ENCODE results near the gene NBR1.

NBR1 gene

DNA sequence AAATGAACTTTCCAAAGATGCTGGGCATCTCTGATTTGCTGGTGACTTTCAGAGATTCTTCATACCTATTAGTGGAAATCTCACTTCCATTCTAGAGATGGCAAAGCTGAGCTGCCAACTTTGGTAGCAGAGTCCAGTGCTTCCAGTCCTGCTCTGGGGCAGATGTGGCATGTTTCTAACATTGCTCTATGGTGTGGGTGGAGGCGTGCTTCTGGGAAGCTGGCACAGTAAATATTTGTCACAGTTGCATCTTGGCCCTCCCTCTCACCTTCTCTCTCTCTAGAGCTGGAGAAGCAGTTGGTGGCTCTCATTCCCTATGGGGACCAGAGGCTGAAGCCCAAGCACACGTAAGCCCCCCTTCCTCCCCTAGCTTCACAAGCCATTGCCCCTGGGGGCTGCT lies 42.5 kb downstream of the NBR1 start:
- TF ChIP-seq, protein P1, sequence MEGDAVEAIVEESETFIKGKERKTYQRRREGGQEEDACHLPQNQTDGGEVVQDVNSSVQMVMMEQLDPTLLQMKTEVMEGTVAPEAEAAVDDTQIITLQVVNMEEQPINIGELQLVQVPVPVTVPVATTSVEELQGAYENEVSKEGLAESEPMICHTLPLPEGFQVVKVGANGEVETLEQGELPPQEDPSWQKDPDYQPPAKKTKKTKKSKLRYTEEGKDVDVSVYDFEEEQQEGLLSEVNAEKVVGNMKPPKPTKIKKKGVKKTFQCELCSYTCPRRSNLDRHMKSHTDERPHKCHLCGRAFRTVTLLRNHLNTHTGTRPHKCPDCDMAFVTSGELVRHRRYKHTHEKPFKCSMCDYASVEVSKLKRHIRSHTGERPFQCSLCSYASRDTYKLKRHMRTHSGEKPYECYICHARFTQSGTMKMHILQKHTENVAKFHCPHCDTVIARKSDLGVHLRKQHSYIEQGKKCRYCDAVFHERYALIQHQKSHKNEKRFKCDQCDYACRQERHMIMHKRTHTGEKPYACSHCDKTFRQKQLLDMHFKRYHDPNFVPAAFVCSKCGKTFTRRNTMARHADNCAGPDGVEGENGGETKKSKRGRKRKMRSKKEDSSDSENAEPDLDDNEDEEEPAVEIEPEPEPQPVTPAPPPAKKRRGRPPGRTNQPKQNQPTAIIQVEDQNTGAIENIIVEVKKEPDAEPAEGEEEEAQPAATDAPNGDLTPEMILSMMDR (IDR thresholded peaks at IDR 0.05), result no peak
- peak overlapping the region; percentile 70 for H3K4me3 ChIP-seq
- DNase-seq (ENCODE audit: low spot score), result no peak
- H3K27ac ChIP-seq, result peak overlapping the region in 1 of 2 donors; percentile 35

DNA sequence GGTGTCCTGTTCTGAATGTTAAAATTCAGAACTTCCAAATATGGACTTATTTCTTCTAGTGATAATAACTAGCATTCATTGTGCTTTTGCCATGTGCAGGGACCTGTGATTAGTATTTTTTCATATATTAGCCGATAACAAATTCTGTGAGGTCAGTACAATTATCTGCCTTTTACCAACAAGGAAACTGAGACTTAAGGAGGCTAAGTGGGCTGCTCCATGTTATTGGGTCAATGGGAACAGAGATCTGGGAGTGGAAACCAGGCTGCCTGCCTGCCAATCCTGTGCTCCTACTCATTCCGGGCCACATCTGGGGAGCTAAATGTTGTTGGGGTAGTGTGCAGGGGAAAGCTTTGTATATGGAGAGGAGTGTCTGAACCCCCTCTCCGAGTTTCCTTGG lies 44.3 kb downstream of the NBR1 start:
- Histone ChIP-seq H3K27ac (no peak overlapping the region), H3K4me3 (no peak overlapping the region)
- TF ChIP-seq, protein P1 (IDR thresholded peaks at IDR 0.05), result no peak
- no peak for DNase-seq (ENCODE audit: low spot score)

DNA sequence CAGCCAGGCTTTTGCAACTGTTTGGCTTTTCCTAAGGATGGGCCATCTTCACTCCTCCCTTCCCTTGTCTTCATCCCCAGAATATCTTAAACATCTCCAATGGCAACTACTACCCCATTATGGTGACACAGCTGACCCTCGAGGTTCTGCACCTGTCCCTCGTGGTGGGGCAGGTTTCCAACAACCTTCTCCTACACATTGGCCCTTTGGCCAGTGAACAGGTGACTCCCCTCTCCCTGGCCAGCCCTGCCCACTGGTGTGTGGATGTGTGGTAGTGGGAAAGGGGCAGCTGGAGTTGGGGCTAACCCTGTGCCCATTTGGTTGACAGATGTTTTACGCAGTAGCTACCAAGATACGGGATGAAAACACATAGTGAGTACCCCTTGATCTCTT lies 45.4 kb downstream of the NBR1 start:
- peak; percentile 19 for DNase-seq (ENCODE audit: low spot score)
- Histone ChIP-seq H3K27ac (no peak overlapping the region), H3K4me3 (no peak overlapping the region)
- TF ChIP-seq, protein P1 (IDR thresholded peaks at IDR 0.05), result no peak

DNA sequence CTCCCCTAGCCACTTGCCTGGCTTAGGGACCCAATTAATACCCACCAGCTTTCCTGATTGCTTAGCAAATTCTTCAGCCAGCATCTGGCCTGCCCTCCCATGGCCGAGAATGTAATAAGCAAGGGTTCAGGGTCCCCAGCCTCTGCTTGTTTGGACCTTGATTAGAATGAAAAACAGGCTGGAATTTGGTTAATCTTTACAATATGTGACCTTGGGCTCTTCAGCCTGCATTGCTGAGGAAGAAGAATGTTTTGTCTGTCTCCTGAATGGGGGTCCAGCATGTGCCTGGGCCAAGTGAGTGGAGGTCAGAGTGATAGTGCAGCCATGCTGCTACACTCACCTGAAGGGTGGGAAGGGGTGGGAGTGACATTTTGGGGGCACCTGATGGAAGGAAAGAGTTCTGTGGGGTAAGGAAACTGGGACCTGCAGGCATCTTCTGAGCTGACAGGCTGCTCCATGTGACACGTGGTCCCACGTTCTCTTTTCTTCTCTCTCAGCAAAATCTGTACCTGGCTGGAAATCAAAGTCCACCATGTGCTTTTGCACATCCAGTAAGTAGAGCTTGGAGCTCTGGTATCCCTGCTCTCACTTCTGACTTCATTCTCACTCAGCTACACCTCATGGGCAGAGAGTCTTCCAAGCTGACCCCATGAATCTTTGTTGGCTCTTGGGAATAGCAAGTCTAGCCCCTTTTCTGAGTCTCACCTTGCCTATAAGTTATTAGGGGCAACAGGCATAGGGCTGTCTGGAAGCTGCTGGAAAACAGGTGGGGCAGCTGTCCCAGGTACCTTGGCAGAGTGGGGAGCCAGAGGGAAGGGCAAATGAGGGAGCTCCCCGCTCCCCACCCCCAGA lies 46.0 kb downstream of the NBR1 start:
- no peak overlapping the region for H3K27ac ChIP-seq
- H3K4me3 ChIP-seq, result no peak overlapping the region
- peak; percentile 53 for DNase-seq (ENCODE audit: low spot score)
- TF ChIP-seq, protein P1 (IDR thresholded peaks at IDR 0.05), result no peak

DNA sequence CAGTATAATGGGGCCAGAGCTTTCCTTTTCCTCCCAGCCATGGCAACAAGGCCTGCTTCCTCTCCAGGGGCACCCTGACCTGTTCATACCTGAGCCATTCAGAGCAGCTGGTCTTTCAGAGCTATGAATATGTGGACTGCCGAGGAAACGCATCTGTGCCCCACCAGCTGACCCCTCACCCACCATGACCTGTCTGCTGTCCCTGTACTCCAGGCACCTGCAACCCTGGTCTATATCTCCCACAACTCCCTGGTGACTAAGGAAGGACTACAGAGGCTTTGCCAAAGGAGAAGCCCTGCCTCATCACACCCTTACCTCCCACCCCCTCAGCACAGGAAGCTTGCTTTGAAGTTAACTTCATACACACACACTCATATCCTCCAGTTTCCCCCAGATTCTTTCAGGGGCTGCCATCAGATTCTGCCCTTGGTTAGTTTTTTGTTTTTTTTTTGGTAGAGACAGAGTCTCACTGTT lies 46.6 kb downstream of the NBR1 start:
- no peak overlapping the region for H3K4me3 ChIP-seq
- no peak overlapping the region for H3K27ac ChIP-seq
- DNase-seq (ENCODE audit: low spot score), result no peak
- TF ChIP-seq, protein P1 (IDR thresholded peaks at IDR 0.05), result no peak

DNA sequence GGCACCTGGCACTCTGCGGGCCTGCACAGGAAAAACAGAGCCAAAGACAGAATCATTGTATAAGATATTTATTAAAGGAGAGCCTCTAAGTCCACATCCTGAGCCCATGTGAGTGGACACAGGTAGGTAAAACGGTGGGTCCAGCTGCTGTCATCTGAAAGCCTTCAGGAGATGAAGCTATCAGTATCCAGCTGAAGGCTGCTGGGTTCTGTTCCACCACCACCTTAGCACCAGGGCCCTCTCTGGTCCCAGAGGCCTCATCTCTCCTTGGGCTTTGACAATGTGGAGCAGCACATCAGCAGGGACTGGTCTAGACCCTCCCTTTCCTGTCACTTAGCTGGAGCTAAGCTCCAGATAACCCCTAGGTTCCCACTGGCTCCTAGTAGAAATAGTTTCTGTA lies 48.0 kb downstream of the NBR1 start:
- Histone ChIP-seq H3K27ac (no peak overlapping the region), H3K4me3 (no peak overlapping the region)
- TF ChIP-seq, protein P1 (IDR thresholded peaks at IDR 0.05), result no peak
- DNase-seq (ENCODE audit: low spot score), result no peak

Measured in coronary artery (tissue), 2 donors.